GM21390 (cell line): ENCODE measurements around the gene ANG.

Experiments
- ATAC-seq: cut with Tn5 transposase; IDR thresholded peaks from one replicate; pipeline ENCODE4 v1.9.1; 2021; ENCODE audit not compliant: unreplicated experiment

ANG gene

DNA sequence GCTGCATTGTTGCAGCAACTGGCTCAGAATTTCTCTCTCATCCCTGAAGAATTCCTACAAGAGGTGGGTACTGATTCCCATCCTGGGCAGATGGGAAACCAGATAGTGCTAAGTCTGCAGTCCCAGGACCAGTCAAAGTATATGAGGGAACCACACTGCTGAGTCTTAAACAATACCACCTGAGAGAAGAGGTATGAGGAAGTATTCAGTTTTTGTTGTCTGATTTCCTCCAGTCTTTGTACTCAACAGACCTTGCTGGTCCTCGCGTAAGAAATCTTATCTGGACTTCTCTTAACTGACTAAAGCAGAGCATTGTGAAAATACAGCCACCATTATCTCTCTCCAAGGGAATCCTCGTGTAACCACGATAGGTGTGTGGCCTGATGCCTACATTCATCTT lies 53.6 kb downstream of the ANG start:
- ATAC-seq: no peak

DNA sequence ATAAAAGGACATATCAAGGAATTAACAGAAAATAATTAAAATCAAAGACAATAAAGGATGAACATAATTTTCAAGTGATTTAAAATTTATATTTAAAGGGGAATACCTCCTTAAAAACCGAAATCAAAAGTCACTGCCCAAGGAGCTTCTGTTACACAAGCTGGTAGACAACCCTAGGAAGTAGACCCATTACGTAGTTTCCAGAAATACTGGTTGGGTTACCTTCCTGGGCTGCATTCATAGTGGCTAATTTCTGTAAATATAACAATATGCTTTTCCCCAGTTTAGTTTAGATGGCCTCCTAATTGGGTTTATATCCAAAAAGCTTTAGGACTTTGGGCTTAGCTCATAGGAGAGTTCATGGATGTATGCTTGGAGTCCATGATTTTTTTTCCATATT lies 55.0 kb downstream of the ANG start:
- no peak for ATAC-seq
